Upper lobe of right lung (tissue), 1 donor: Measurements from ENCODE around the gene ALKBH4. TPM values are rescaled to one million over a fixed set of nuclear protein-coding genes. Genes with fewer than 3 reads are reported as not detected.
"Not testable (repeated sequence)": the region's sequence is repeated elsewhere in the genome, so short reads cannot be mapped to it uniquely, and the experiment has no call there.

ENCODE experiments used
- ATAC-seq: fragments of 200-7000 bp; cut with Tn5 transposase; one replicate; pipeline ENCODE4 v1.9.1; 2020; ENCODE audit warnings: mild to moderate bottlenecking, moderate library complexity
- DNase-seq: peaks from one replicate; pipeline ENCODE4 v3.0.0-alpha.2; 2020
- H3K27ac ChIP-seq: fragments of 200-600 bp; one replicate; pipeline ENCODE4 v1.8.0; 2022
- H3K27me3 ChIP-seq: fragments of 200-600 bp; one replicate; pipeline ENCODE4 v1.8.0; 2022; ENCODE audit warnings: mild to moderate bottlenecking
- H3K36me3 ChIP-seq: fragments of 200-600 bp; one replicate; pipeline ENCODE4 v1.8.0; 2022
- H3K4me1 ChIP-seq: fragments of 200-600 bp; one replicate; pipeline ENCODE4 v1.8.0; 2022
- H3K4me3 ChIP-seq: fragments of 200-600 bp; one replicate; pipeline ENCODE4 v1.8.0; 2022; ENCODE audit warnings: mild to moderate bottlenecking
- H3K9me3 ChIP-seq: fragments of 200-600 bp; one replicate; pipeline ENCODE4 v1.8.0; 2022
- intact Hi-C: fragments of 100-400 bp; cut with DNase I; formaldehyde crosslinking; loops from one replicate; pipeline ENCODE4 v1.11.0; 2022
- total RNA-seq: library from RNA; stranded (reverse); fragmentation: NEBNext Ultra II Directional; extraction: Animal tissue kit (Norgen Biotek cat#: 25700); gene quantifications from one replicate; pipeline ENCODE4 v1.2.1, GENCODE V29; 2021
- TF ChIP-seq, protein P1 (sequence below): fragments of 200-600 bp; IDR thresholded peaks from one replicate; pipeline ENCODE4 v1.8.0; 2022; ENCODE audit warnings: antibody characterized with exemption
- donor health status: DM: no; HTN: yes; CAD: no; lungs with severe emphysema.

ALKBH4 gene
- total RNA-seq, 1 donor from 2014 or later: 7.4 TPM

DNA sequence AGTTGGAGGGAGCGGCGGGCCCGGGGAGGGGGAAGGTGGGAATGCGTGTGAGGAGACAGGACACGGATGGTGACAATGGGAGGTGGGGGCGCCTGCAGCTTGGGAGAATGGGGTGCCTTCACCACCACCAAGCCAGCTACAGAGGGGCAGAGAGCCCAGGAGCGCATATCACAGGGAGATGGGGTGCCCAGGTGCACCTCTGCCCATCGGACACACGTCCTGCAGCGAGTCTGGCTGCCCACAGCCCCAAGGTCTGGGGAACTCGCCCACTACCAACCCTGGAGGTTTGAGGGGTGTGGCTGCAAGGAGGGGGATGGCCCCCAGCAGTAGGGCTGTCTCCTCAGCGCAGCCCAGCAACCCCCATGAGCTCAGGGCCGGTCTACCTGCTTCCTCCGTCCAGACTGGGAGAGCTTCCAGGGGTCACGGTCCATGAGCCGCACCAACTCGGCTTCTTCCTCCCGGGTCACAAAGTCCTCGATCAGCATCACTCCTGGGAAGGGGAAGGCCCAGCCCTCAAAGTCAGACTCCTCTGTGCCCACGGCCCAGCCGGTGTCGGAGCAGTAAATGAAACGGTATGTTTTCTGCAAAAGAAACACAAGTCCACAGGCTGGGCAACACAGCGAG, 5.3 kb downstream of the ALKBH4 start:
- ATAC-seq (no peak), DNase-seq (no peak)
- H3K4me1 ChIP-seq: peaks cover 10% of the 10 kb centered on the region
- H3K36me3 ChIP-seq: peaks cover 33% of the 10 kb centered on the region
- H3K27me3 ChIP-seq: no peaks in the 10 kb centered on the region
- no peak overlapping the region for H3K4me3 ChIP-seq
- TF ChIP-seq, protein P1, sequence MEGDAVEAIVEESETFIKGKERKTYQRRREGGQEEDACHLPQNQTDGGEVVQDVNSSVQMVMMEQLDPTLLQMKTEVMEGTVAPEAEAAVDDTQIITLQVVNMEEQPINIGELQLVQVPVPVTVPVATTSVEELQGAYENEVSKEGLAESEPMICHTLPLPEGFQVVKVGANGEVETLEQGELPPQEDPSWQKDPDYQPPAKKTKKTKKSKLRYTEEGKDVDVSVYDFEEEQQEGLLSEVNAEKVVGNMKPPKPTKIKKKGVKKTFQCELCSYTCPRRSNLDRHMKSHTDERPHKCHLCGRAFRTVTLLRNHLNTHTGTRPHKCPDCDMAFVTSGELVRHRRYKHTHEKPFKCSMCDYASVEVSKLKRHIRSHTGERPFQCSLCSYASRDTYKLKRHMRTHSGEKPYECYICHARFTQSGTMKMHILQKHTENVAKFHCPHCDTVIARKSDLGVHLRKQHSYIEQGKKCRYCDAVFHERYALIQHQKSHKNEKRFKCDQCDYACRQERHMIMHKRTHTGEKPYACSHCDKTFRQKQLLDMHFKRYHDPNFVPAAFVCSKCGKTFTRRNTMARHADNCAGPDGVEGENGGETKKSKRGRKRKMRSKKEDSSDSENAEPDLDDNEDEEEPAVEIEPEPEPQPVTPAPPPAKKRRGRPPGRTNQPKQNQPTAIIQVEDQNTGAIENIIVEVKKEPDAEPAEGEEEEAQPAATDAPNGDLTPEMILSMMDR: no peak
- no peak overlapping the region for H3K27ac ChIP-seq
- intact Hi-C loops: no loop called here
- H3K9me3 ChIP-seq: no peaks in the 10 kb centered on the region

- Histone ChIP-seq H3K9me3 (no peaks in the 10 kb centered on the region), H3K4me3 (no peak overlapping the region), H3K27me3 (no peaks in the 10 kb centered on the region), H3K4me1 (no peaks in the 10 kb centered on the region), H3K36me3 (peaks cover 33% of the 10 kb centered on the region), H3K27ac (no peak overlapping the region)
- ATAC-seq (no peak), DNase-seq (no peak)
- intact Hi-C loops: no loop called here
- TF ChIP-seq, protein P1: no peak
Measured at GRCh38 chr7:102457352-102457924, 7.2 kb downstream of the ALKBH4 start.

GRCh38 chr7:102456327-102456726, 8.3 kb downstream of the ALKBH4 start:
- Histone ChIP-seq H3K27ac (no peak overlapping the region), H3K36me3 (peaks cover 33% of the 10 kb centered on the region), H3K27me3 (no peaks in the 10 kb centered on the region), H3K4me1 (no peaks in the 10 kb centered on the region), H3K4me3 (no peak overlapping the region), H3K9me3 (no peaks in the 10 kb centered on the region)
- intact Hi-C loops: no loop called here
- no peak for ATAC-seq
- TF ChIP-seq, protein P1: no peak
- DNase-seq: no peak

GRCh38 chr7:102455596-102455995, 9.1 kb downstream of the ALKBH4 start:
- ATAC-seq (no peak), DNase-seq (no peak)
- H3K27me3 ChIP-seq: no peaks in the 10 kb centered on the region
- no peaks in the 10 kb centered on the region for H3K9me3 ChIP-seq
- H3K4me1 ChIP-seq: no peaks in the 10 kb centered on the region
- TF ChIP-seq, protein P1: no peak
- H3K27ac ChIP-seq: no peak overlapping the region
- no peak overlapping the region for H3K4me3 ChIP-seq
- intact Hi-C loops: no loop called here
- peaks cover 33% of the 10 kb centered on the region for H3K36me3 ChIP-seq

- intact Hi-C loops, DNase-seq, H3K4me1 ChIP-seq, H3K9me3 ChIP-seq, ATAC-seq, H3K4me3 ChIP-seq, H3K27ac ChIP-seq, H3K27me3 ChIP-seq: not testable (repeated sequence)
- H3K36me3 ChIP-seq: peaks cover 33% of the 10 kb centered on the region
Measured at GRCh38 chr7:102454932-102455331, 9.7 kb downstream of the ALKBH4 start.

- TF ChIP-seq, protein P1: no peak
- ATAC-seq (peak; percentile 40), DNase-seq (no peak)
- peaks cover 32% of the 10 kb centered on the region for H3K36me3 ChIP-seq
- H3K4me1 ChIP-seq: no peaks in the 10 kb centered on the region
- no peak overlapping the region for H3K4me3 ChIP-seq
- H3K9me3 ChIP-seq: no peaks in the 10 kb centered on the region
- H3K27me3 ChIP-seq: no peaks in the 10 kb centered on the region
- no peak overlapping the region for H3K27ac ChIP-seq
- intact Hi-C loops: no loop called here
Measured at GRCh38 chr7:102454468-102454867, 10.2 kb downstream of the ALKBH4 start.
